ENCODE data around the gene UBR7. TPM values are rescaled to one million over a fixed set of nuclear protein-coding genes. Genes with fewer than 3 reads are reported as not detected.

The UBR7 gene
- total RNA-seq, 2 experiments from 2014 or later, result 38.1 to 45.1 TPM

- no peak for DNase-seq (ENCODE audit: low spot score)
- no peak overlapping the region for H2AFZ ChIP-seq (ENCODE audit: low read length)
- BruUV-seq (replicated peaks), result no TSS peak
- no peaks in the 10 kb centered on the region for H3K79me2 ChIP-seq (ENCODE audit: insufficient read depth, low read depth, low read length)
- no peak overlapping the region for H3K27ac ChIP-seq (ENCODE audit: low read depth, low read length, poor library complexity, severe bottlenecking)
- no peak overlapping the region for H3K4me2 ChIP-seq (ENCODE audit: low read length)
- no peaks in the 10 kb centered on the region for H3K4me1 ChIP-seq (ENCODE audit: insufficient read depth, low read length, poor library complexity, severe bottlenecking)
- ChIA-PET POLR2A (no interaction called here), CTCF (ENCODE audit: unreplicated experiment) (no interaction called here)
- H3K9me2 ChIP-seq (ENCODE audit: insufficient read depth, low read length), result no peaks in the 10 kb centered on the region
- no peaks in the 10 kb centered on the region for H4K20me1 ChIP-seq (ENCODE audit: insufficient read depth, low read length)
- intact Hi-C loops (cut with micrococcal nuclease; ENCODE audit: unreplicated experiment), result no loop called here
- no peaks in the 10 kb centered on the region for H3K9me3 ChIP-seq (ENCODE audit: low read length)
- H3K4me3 ChIP-seq (ENCODE audit: low read depth, low read length, poor library complexity, severe bottlenecking), result no peak overlapping the region
- H3K36me3 ChIP-seq (ENCODE audit: insufficient read depth, low read length), result peaks cover 32% of the 10 kb centered on the region
- no peak for TF ChIP-seq EZH2phosphoT487 (IDR thresholded peaks at IDR 0.05; ENCODE audit: borderline replicate concordance, low read depth, low read length)
- TF ChIP-seq, protein P1, sequence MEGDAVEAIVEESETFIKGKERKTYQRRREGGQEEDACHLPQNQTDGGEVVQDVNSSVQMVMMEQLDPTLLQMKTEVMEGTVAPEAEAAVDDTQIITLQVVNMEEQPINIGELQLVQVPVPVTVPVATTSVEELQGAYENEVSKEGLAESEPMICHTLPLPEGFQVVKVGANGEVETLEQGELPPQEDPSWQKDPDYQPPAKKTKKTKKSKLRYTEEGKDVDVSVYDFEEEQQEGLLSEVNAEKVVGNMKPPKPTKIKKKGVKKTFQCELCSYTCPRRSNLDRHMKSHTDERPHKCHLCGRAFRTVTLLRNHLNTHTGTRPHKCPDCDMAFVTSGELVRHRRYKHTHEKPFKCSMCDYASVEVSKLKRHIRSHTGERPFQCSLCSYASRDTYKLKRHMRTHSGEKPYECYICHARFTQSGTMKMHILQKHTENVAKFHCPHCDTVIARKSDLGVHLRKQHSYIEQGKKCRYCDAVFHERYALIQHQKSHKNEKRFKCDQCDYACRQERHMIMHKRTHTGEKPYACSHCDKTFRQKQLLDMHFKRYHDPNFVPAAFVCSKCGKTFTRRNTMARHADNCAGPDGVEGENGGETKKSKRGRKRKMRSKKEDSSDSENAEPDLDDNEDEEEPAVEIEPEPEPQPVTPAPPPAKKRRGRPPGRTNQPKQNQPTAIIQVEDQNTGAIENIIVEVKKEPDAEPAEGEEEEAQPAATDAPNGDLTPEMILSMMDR (conservative IDR thresholded peaks at IDR 0.05; ENCODE audit: low read length), result no peak
Measured at GRCh38 chr14:93230539-93230938, 23.5 kb downstream of the UBR7 start.

DNA sequence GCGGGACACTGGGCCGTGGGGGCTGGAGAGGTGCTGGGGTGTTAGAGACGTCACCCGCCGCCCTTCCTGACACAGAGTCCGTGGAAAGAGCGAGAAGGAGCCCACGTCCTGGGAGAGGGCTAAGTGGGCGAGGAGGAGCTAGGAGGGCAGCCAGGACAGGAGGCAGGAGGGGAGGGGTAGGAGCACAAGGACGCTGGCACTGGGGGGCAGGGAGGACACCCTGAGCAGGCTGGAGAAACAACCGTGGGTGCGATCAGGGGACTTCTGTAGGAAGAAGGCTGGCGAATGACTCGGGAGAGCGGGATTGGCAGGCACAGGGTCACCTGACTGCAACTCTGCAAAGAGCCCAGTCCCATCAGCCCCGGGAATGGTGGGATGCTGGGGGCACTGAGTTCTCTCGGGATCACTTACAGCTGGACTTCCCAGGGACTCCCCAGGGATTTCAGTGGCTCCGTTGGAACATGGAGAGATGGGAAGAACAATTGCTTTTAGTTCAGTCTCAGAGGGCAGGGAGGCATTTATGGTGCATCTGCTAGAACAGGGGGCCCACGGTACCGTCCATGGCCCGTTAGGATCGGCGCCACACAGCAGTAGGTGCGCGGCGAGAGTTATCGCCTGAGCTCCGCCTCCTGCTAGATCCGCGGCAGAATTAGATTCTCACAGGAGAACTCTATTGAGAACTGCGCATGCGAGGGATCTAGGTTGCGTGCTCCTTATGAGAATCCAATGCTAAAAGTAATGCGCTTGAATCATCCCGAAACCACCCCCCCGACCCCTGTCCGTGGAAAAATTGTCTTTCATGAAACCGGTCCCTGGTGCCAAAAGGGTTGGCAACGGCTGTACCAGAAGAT, 24.3 kb downstream of the UBR7 start:
- H3K4me3 ChIP-seq (ENCODE audit: low read depth, low read length, poor library complexity, severe bottlenecking), result no peak overlapping the region

More for the DNA sequence above, 24.3 kb downstream of the UBR7 start:
- no peak overlapping the region for H3K27ac ChIP-seq (ENCODE audit: low read depth, low read length, poor library complexity, severe bottlenecking)
- no peaks in the 10 kb centered on the region for H4K20me1 ChIP-seq (ENCODE audit: insufficient read depth, low read length)
- no TSS peak for BruUV-seq (replicated peaks)
- CTCF ChIA-PET (ENCODE audit: unreplicated experiment), result no interaction called here
- intact Hi-C loops (cut with micrococcal nuclease; ENCODE audit: unreplicated experiment), result no loop called here
- H3K4me1 ChIP-seq (ENCODE audit: insufficient read depth, low read length, poor library complexity, severe bottlenecking), result no peaks in the 10 kb centered on the region
- no peak for TF ChIP-seq EZH2phosphoT487 (IDR thresholded peaks at IDR 0.05; ENCODE audit: borderline replicate concordance, low read depth, low read length)
- TF ChIP-seq, protein P1 (conservative IDR thresholded peaks at IDR 0.05; ENCODE audit: low read length), result no peak
- no peaks in the 10 kb centered on the region for H3K9me3 ChIP-seq (ENCODE audit: low read length)
- H3K36me3 ChIP-seq (ENCODE audit: insufficient read depth, low read length), result peaks cover 25% of the 10 kb centered on the region
- H3K79me2 ChIP-seq (ENCODE audit: insufficient read depth, low read depth, low read length), result no peaks in the 10 kb centered on the region
- no peak for DNase-seq (ENCODE audit: low spot score)
- no peaks in the 10 kb centered on the region for H3K9me2 ChIP-seq (ENCODE audit: insufficient read depth, low read length)
- POLR2A ChIA-PET, result no interaction called here
- no peak overlapping the region for H2AFZ ChIP-seq (ENCODE audit: low read length)
- no peak overlapping the region for H3K4me2 ChIP-seq (ENCODE audit: low read length)
